Measurements from ENCODE around the gene HOXC11.

HOXC11 gene

DNA sequence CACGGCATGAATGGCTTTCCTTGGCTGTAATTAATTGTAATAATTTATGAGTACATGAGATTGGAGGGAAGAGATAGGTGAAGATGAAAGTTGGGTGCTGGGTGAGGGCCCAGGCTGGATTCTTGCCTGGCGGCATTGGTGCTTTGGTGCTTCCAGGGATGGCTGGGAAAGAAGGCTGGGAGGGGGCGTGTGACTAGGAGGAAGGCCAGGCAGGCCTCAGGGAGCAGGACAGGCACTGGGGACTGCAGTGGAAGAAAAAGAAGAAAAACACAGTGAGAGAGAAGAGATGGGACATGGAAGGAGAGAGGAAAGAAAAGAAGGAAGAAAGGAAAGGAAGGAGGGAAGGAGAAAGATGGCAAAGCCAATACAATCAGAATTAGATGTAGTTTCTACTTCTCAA is 30.7 kb downstream of the HOXC11 start:
- DNase-seq (ENCODE audit: low read depth), result no peak
- H3K4me3 ChIP-seq (ENCODE audit: low read depth, low read length), result peak overlapping the region; percentile 24

DNA sequence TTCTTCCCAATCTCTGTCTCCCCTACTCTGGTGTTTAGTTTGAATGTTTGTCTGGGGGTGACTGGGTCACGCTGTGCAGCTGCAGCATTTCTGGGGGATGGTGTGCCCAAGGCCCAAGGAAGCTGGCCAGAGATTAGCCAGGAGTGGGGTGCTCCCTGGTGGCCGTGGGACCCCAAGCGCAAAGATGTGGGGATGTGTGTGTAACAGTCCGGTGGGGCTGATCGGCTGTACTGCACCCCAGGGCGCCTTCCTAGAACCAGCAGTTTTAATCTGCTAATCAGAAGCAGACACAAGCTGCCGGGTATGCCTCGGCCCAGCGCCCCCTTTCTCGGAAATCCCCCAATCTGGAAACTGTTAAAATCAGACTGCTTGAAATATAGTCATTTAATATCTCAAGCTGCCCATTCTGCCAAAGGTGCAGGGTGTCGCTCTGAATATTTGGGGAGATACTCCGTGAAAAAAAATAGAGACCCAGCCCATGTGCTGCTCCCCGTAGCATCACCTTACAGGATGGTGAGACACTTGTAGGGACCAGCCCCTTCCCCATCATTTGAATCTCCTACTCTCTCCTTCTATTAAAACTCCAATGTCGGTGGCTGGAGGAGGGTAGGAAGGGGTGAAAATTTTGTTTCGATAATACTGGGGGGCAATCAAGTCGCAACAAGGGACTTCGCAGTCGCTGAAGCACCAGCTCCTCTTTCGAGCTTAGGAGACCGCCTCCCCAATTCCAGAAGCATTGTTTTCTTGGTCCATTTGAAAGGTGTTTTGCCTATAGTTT is 31.3 kb downstream of the HOXC11 start:
- DNase-seq (ENCODE audit: low read depth), result no peak
- peak overlapping the region; percentile 37 for H3K4me3 ChIP-seq (ENCODE audit: low read depth, low read length)

DNA sequence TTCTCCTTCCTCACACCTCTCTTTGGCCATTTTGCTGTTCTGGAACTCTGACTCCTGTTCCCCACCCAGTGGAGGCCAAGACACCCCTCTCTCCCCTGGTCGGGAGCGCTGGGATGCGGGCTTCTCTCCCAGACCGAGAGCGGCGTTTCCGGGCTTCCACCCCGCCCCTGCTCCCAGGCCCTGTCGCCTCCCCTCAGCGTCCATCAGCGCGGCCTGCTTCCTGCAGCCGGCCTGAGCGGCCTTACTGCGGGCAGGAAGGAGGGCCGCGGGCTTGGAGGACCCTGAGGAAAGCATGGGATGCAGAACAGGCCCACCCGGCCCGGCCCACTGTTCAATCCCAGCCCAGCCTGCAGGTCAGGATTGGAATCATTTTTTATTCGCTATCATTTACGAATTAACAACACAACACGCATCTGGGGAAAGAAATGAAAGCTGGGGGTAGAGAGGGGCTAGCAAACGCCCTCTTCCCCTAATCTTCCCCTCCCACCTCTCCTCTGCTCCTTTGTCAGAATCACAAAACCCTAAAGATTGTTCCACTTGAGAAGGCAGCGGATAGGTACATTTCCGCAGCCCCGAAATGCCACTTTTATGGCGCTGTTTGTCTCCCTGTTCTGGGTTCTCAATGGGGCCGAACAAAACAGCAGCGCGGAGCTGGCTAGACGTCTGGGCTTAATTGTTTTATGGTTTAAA is 32.1 kb downstream of the HOXC11 start:
- peak overlapping the region; percentile 37 for H3K4me3 ChIP-seq (ENCODE audit: low read depth, low read length)
- no peak for DNase-seq (ENCODE audit: low read depth)

DNA sequence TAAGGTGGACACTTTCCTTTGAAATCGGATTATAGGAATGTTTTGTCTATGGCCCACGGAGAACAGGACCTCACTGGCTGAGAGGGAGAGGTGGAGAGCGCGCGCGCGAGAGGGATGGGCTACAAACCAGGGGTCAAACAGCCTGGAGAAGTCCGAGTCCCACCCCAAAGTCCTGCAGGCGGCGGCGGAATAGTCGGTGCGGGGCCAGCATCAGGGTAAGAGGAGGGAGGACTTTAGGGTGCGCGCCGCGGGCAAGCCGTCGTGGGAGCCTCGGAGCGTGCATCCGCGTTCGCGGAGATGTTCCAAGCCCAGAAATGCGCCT is 32.6 kb downstream of the HOXC11 start:
- DNase-seq (ENCODE audit: low read depth), result no peak
- peak overlapping the region; percentile 37 for H3K4me3 ChIP-seq (ENCODE audit: low read depth, low read length)

DNA sequence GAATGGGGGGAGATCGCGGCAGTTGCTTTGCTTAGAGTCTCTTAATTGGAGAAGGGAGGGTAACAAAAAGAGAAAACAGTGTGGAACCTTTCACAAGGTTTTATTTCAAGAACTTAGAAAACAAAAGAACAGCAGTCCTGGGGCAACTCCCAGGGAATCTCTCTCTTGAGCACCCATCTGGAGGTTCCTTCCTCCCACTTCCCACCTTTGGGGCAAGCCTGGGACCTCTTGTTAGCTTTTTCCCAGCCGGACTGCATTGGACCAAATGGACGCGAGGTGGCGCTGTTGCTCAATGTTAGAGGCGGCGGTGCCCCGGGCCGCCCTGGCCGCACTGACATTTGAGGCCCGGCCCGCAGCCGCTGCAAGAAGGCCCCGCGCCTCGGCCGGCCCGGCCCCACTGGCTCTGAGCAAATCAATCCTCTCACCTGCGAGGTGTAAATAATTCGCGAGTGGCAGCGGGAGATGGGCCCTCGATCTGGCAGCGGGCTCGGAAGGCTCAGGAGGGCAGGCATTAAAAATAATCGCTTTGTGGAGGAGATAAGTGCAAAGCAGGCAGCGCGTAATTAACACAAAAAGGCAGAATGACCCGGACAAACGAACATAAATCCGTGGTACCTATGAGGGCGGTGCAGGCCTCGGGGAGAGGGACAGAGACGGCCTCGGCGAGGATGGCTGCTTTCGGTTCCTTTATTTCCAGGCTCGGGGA is 33.1 kb downstream of the HOXC11 start:
- no peak for DNase-seq (ENCODE audit: low read depth)
- H3K4me3 ChIP-seq (ENCODE audit: low read depth, low read length), result peak overlapping the region; percentile 37

DNA sequence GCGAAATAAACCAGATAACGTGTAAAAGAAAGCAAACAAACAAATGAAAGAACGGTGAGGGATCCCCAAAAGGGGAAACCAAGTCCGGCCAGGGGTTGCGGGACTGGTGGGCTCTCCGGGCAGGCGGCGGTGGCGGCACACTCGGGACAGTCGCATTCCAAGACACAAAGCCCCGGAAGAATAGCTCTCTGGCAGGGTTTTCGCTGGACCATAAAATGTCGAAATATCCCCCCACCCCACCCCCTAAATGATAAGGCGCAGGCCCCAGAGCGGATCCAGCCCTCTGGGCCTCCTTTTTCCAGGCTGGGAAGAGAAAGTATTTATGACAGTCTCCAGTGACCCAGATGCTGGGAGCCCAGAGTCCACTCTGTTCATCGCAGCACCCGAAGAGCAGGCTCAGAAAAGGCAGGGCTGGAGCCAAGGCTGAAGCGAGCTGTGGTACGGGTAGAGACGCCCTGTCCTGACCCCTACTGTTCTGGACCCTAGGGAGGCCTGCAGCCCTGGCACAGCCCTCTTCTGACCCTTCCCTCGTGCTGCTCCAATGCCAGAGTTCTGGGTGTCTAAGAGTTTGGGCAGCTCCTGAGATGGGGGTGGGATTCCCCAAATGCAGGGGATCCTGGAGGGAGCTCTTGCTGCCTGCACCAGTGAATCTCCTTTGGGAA is 33.8 kb downstream of the HOXC11 start:
- DNase-seq (ENCODE audit: low read depth), result no peak
- peak overlapping the region; percentile 37 for H3K4me3 ChIP-seq (ENCODE audit: low read depth, low read length)

DNA sequence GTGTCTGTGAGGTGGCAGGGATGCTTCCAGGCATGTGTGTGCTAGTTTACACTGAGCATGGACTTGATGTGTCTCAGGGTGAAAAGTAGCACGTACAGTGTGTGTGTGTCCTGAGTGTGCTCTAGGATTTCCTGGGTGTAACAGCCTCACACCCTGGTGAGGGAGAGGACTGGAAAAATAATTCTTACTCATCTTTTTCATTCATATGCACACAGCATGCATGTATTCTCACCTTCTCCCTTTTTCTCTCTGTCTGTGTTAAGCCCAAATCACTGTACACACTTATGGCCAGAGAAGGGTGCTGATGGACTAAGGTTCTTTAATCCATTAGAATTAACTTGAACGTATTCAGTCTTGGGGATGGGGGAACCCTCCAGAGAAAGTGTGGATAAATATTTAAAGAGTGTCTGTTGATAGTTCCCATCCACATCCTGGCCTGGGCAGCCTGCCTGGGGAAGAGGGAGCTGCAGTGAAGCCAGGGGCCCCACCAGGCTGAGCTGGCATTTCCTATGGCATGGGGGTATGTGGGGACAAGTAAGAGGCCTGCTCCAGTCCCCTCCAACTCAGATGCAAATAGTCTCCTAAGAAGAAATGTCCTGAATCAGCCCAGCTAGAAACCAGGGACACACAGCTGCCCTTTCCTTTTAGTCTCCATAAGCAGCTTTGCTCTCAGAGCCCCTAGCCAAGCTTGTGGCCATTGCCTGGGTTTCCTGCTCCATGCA is 34.8 kb downstream of the HOXC11 start:
- H3K4me3 ChIP-seq (ENCODE audit: low read depth, low read length), result peak overlapping the region; percentile 7
- DNase-seq (ENCODE audit: low read depth), result no peak

DNA sequence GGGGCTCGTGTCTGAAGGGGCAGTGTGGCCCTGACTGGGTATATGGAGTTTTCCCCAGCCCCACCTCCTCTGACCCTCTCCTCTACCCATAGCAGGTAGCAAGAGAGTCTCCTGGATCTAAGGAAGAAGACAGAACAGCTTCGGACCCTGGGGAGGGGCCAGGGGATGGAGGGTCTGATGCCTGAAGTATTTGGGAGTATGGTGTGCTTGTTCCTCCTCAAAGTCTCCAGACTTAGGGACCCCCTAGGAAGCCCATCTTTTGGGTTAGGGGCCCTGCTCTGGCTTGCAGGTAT is 35.3 kb downstream of the HOXC11 start:
- DNase-seq (ENCODE audit: low read depth), result no peak
- H3K4me3 ChIP-seq (ENCODE audit: low read depth, low read length), result peak overlapping the region; percentile 54

DNA sequence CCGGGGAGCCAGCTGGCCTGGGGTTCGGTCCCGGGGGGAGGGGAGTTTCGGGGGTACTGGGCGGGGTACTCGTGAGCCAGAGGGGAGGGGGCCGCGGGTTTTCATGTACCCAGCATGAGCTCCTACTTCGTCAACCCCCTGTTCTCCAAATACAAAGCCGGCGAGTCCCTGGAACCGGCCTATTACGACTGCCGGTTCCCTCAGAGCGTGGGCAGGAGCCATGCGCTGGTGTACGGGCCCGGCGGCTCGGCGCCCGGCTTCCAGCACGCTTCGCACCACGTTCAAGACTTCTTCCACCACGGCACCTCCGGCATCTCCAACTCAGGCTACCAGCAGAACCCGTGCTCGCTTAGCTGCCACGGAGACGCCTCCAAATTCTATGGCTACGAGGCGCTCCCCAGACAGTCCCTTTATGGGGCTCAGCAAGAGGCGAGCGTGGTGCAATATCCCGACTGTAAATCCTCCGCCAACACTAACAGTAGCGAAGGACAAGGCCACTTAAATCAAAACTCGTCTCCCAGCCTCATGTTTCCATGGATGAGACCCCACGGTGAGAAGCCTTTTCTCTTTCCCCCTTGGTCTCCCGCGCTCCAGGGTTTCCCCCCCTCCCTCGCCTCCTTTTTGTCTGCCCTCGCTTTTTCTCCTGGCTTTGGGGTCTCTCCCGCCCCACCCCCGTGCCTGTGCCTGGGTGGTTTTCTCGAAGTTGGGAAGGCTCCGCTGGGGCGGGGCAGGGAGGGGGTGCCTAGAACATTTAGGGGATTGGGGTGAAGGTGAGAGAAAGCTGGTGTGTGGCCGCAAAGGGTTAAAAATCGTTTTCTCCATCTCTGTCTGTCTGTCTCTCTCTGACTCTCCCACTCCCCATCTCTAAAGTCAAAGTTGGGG is 36.5 kb downstream of the HOXC11 start:
- peak overlapping the region; percentile 54 for H3K4me3 ChIP-seq (ENCODE audit: low read depth, low read length)
- DNase-seq (ENCODE audit: low read depth), result no peak

DNA sequence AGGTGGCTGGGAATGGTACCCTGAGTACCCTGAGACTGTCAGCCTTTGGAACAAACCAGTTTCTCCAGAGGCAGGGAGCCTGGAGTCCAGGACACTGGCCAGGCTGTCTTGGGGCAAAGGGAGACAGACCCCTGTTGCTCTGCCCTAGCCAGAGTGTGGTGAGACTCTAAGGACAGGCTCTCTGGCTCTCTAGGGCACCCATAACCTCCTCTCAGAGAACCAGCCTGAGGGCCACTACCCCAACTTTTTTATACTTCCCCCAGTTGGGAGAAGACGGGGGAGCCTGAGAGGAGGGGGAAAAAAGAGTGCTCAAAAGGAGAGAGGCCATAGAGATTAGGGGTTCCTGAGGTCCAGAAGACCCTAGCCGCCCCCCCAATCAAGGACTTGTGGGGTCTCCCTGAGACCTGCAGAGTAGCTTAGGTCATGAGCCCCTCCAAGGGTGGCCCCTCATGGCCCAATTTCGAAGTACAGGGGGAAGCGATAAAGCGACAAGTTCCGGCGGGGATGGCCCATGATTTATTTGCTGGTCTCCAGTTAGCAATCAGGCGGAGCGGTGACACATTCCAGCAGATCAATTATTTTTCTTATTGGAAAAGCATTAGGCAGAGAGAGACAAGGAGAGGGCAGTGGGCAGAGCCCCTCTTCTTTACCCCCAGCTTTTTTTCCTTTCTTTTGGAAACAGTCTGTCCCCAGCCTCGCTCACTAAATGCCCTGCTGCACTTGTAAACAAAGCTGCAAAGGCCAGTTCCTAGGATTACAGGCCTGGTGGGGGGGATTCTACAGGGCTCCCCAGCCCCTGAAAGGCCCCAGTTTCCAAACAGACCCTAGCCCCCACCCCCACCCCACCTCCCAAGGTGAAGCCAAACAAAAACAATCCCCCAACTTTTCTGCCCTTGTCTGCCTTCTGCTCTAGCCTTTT is 37.4 kb downstream of the HOXC11 start:
- peak overlapping the region; percentile 54 for H3K4me3 ChIP-seq (ENCODE audit: low read depth, low read length)
- DNase-seq (ENCODE audit: low read depth), result no peak

DNA sequence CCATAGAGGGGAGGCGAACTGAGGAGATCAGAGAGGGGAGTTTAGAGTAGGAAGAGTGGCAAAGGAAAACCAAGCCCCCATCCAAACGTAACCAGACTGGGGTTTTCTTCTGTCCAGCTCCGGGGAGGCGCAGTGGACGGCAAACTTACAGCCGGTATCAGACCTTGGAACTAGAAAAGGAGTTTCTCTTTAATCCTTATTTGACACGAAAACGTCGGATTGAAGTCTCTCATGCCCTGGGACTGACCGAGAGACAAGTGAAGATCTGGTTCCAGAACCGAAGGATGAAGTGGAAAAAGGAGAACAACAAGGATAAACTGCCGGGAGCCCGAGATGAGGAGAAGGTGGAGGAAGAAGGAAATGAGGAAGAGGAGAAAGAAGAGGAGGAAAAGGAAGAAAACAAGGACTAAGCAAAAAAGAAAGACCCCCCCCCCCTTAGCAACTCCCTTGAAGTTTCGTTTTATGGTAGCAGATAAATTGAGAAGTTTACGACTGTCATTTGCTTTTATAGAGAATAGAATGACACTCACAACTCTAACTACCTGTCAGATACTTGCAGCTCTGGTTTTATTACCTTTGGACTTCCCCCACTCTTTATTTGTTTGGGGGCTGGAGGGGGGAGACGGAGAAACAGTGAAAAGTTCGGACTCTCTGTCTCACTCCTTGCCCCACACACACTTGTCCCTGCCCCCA is 38.2 kb downstream of the HOXC11 start:
- no peak for DNase-seq (ENCODE audit: low read depth)
- peak overlapping the region; percentile 54 for H3K4me3 ChIP-seq (ENCODE audit: low read depth, low read length)

DNA sequence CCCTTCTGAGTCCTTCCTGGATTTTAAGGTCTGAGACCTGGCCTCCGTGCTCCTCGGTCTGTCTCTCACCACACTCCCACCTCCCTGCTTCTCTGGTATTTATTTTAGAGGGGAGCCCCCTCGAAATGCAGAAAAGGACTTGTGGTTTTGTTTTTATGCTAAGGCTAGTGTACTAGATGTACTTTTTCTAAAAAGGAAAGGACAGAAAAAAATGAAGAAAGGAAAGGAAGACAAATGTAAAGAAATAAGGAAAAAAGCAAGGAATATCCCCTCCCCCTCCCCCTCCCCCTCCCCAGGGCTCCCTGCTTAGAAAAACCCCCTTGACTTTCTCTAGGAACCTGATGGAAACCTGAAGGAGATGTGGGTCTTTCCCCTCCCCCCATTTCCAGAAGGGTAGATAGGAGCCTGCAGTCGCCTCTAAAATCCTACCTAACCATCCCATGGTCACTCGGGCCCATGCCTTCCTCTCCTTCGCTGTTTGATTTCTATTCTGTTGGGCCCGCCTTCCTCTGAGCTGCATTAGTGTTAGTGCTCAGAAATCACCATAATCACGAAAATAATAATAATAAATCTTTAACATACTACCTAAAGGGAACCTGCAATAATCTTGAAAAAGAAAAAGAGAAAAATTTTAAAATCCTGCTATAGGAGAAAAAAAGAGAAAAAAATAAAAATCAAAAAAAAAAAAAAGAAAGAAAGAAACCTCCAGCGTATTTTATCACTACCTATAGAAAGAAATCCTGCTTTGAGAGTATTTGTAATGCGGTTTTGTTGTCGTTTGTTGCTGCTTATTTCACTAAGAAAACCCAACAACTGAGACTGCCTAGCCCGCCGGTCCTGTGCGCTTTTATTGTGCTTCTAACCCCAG is 39.0 kb downstream of the HOXC11 start:
- H3K4me3 ChIP-seq (ENCODE audit: low read depth, low read length), result peak overlapping the region; percentile 54
- no peak for DNase-seq (ENCODE audit: low read depth)

DNA sequence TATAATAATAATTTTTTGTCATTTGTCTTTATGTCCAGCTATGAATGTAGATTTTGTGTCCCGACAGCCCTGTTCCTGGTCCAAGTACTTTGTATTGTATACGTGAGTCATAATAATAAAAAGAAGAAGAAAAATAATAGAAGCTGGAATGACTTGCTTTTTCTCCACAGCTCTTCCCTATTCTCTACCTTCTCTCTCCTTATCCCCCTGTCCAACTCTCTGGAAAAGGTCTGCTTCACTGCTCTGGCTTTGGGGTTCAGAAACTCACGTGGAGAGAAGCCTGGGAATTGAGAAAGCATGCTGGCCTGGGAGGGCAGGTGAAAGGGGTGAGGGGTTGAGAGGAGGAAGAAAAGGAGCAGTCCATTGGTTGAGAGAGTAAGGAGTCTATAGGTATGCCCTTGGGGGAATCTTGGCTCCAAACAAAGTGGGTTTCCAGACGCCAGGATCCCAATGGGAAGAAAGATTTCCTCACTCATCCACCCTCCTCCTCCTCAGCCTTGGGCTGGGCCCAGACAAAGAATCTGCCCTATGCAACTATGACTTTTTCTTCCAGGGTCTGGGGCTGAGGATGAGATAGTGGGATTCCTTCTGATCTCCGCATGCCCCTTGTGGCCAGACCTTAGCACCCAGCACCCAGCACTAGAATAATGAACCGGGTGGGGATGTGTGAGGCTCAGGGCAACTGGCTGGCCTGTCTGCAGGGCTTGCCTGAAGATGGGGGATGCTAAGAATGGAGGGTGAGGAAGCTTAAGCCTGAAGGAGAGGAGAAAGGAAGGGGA is 39.9 kb downstream of the HOXC11 start:
- DNase-seq (ENCODE audit: low read depth), result no peak
- H3K4me3 ChIP-seq (ENCODE audit: low read depth, low read length), result no peak overlapping the region

DNA sequence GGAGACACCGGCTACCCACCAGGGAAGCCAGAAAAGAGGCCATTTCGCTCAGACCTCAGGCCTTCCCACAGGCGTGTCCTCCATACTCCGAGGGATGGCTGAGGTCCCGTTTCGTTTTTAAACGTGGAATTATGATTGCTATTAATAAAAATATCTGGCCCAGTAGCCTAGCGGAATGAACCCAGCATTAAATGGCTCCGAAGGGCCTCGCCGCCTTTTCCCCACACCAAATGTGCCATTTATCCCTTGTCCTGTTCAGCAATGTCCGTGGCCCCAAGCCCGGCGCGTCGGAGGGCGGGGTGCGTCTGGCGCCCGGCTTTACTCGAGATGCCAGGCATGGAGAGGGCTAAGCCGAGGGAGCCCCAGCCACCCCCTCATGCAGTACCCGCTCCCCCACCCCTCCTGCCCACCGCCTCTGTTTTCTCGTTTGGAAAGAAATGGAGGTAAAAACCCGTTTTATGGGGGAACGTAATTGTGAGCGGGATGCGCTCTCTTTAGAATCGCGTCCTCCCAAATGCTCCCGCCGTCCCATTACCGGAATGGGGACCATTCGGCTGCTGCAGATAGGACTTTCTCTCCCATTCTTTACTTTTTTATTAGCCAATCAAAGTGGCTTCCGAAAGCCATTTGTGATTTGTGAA is 41.6 kb downstream of the HOXC11 start:
- peak overlapping the region; percentile 27 for H3K4me3 ChIP-seq (ENCODE audit: low read depth, low read length)
- DNase-seq (ENCODE audit: low read depth), result no peak
